HL-60 (cell line): Measurements from ENCODE around the gene KCNMA1.

ENCODE experiments used
- CTCF ChIP-seq: IDR thresholded peaks from one replicate; pipeline ENCODE4 v1.5.1; 2011; ENCODE audit warnings: low read length, control low read depth, inconsistent platforms; ENCODE audit not compliant: insufficient read depth
- GABPA ChIP-seq: IDR thresholded peaks from 2 replicates; pipeline ENCODE4 v1.6.1; 2012; ENCODE audit warnings: low read depth

- TF ChIP-seq CTCF (no peak), GABPA (no peak)
Measured at GRCh38 chr10:77120666-77121376, 516.8 kb downstream of the KCNMA1 start.
